Measurements from ENCODE around the gene TSPAN9. TPM values are rescaled to one million over a fixed set of nuclear protein-coding genes. Genes with fewer than 3 reads are reported as not detected.

Gene TSPAN9
- total RNA-seq, 2 experiments from 2014 or later: 0.07 TPM; not detected in 1

DNA sequence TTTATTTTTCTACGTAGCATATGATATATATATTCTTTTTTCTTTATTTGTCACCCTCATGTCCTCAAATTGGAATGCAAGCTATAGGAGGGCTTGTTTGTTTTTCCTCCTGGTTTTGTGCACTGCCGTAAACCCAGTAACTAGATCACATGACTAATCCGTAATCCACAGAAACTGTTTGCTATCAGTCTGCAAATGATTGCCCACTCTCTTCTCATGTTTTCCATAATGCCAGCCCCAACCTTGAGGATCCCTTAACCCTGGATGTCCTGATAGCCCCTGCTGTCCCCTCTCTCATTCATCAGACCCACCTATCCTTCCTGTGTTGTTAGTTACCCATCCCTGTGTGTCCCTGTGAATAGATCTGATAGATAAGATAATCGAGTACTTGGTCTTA is 94.0 kb downstream of the TSPAN9 start:
- H3K27ac Mint-ChIP-seq: no peak overlapping the region
- H3K4me1 Mint-ChIP-seq (ENCODE audit: low read depth): peaks cover 10% of the 10 kb centered on the region
- TF ChIP-seq, protein P1, sequence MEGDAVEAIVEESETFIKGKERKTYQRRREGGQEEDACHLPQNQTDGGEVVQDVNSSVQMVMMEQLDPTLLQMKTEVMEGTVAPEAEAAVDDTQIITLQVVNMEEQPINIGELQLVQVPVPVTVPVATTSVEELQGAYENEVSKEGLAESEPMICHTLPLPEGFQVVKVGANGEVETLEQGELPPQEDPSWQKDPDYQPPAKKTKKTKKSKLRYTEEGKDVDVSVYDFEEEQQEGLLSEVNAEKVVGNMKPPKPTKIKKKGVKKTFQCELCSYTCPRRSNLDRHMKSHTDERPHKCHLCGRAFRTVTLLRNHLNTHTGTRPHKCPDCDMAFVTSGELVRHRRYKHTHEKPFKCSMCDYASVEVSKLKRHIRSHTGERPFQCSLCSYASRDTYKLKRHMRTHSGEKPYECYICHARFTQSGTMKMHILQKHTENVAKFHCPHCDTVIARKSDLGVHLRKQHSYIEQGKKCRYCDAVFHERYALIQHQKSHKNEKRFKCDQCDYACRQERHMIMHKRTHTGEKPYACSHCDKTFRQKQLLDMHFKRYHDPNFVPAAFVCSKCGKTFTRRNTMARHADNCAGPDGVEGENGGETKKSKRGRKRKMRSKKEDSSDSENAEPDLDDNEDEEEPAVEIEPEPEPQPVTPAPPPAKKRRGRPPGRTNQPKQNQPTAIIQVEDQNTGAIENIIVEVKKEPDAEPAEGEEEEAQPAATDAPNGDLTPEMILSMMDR (IDR thresholded peaks at IDR 0.05): no peak
- ATAC-seq (no peak), DNase-seq (no peak)
- no peaks in the 10 kb centered on the region for H3K36me3 Mint-ChIP-seq (ENCODE audit: low read depth)
- POLR2A ChIA-PET: no interaction called here
- H3K9me3 Mint-ChIP-seq: no peaks in the 10 kb centered on the region
- H3K27me3 Mint-ChIP-seq: peaks cover 7% of the 10 kb centered on the region
- CTCF ChIA-PET: no interaction called here
- intact Hi-C loops (cut with micrococcal nuclease): no loop called here
- no peak overlapping the region for H3K4me3 Mint-ChIP-seq

DNA sequence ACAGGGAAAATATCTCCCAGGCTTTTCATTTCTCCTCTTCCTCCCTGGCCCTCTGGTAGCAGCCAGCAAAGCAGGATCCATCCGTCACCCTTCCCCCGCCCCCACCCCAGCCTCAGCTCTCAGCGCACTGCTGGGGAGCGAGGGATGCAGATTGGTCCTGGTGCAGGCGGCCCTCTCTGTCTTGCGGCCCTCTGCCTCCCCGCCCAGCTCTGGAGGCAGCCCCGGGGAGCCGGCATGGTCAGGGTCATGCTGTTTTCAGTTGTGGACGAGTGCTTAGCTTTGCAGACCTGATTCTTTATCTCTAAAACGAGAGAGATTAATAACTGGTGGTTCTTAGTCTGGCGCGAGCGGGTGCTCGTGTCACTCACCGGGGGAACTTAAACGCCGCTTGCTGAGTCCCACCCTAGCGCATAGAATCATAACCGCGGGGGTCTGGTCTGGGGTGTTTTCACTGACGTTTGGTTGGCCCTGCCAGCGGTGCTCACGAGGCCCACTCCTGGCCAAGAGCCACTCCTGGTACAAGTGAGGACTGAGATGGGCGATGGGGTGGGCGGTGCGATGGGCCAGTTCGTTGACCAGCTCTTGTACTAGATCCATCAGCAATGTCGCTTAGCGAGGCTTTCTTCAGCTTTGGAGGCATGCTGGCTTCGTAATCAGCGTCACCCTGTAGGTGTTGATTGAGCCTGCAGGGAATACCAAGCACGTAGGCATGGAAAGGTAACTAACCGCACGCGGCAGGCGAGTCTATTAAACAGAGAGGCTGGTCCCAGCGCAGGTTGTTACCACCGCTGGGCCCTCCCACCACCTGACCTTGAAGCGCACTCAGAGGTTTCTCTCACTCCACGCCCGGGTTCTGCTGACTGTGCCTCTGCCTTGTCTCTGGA is 95.2 kb downstream of the TSPAN9 start:
- CTCF ChIA-PET: interaction anchor here (1.3 to 2.1 kb wide), 2 partner anchors 19 to 103 kb away, joined by 3 to 6 read pairs; no protein-coding TSS in a partner anchor
- H3K27ac Mint-ChIP-seq: no peak overlapping the region
- H3K9me3 Mint-ChIP-seq: no peaks in the 10 kb centered on the region
- POLR2A ChIA-PET: no interaction called here
- H3K4me3 Mint-ChIP-seq: no peak overlapping the region
- DNase-seq: no peak
- H3K36me3 Mint-ChIP-seq (ENCODE audit: low read depth): no peaks in the 10 kb centered on the region
- intact Hi-C loops (cut with micrococcal nuclease): no loop called here
- H3K4me1 Mint-ChIP-seq (ENCODE audit: low read depth): peaks cover 10% of the 10 kb centered on the region
- peaks cover 4% of the 10 kb centered on the region for H3K27me3 Mint-ChIP-seq
- ATAC-seq: no peak
- TF ChIP-seq, protein P1 (IDR thresholded peaks at IDR 0.05): no peak

DNA sequence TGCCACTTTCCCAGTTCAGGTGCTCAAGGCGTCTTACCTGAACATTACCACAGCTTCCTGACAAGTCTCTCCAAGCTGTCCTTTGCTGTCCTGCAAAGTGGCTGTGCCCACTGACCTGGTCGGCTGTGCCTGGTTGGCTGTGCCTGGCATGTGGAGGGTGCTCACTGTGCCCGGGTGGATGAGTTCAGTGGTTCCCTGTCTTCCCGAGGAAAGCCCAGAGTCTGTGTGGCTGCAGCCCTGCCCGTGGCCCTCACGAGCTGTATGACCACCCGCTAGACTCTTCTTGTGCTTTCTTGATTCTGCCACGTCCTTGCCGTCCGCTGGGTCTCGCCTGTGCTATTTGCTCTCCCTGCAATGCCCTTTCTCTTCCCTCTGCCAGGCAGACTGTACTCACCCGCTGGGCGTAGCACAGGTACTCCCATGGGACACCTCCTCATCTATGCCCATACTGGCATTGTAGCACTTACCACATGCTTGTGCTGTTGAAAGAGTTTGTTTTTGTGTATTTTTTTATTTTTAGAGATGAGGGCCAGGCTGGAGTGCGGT is 95.9 kb downstream of the TSPAN9 start:
- H3K4me3 Mint-ChIP-seq: no peak overlapping the region
- intact Hi-C loops (cut with micrococcal nuclease): no loop called here
- peaks cover 4% of the 10 kb centered on the region for H3K27me3 Mint-ChIP-seq
- DNase-seq (no peak), ATAC-seq (no peak)
- TF ChIP-seq, protein P1 (IDR thresholded peaks at IDR 0.05): no peak
- no peaks in the 10 kb centered on the region for H3K36me3 Mint-ChIP-seq (ENCODE audit: low read depth)
- ChIA-PET CTCF (interaction anchor here (1.3 to 2.1 kb wide), 2 partner anchors 20 to 102 kb away, joined by 3 to 6 read pairs; no protein-coding TSS in a partner anchor), POLR2A (no interaction called here)
- peaks cover 10% of the 10 kb centered on the region for H3K4me1 Mint-ChIP-seq (ENCODE audit: low read depth)
- no peak overlapping the region for H3K27ac Mint-ChIP-seq
- H3K9me3 Mint-ChIP-seq: no peaks in the 10 kb centered on the region

DNA sequence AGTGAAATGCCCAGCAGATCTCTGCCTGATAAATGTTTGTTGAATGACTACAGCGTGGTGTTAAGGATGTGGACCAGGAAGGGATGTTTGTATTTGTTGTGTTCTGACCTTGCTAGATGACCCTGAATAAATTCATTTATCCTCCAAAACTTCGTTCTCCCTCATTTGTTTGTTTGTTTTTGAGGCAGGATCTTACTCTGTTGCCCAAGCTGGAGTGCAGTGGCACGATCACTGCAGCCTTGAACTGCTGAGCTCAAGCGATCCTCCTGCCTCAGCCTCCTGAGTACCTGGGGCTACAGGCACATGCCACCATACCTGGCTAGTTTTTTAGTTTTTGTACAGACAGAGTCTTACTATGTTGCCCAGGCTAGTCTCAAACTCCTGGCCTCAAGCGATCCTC is 96.7 kb downstream of the TSPAN9 start:
- Mint-ChIP-seq H3K36me3 (ENCODE audit: low read depth) (no peaks in the 10 kb centered on the region), H3K4me3 (no peak overlapping the region), H3K9me3 (no peaks in the 10 kb centered on the region), H3K27me3 (peaks cover 5% of the 10 kb centered on the region), H3K27ac (no peak overlapping the region), H3K4me1 (ENCODE audit: low read depth) (peaks cover 6% of the 10 kb centered on the region)
- ChIA-PET POLR2A (no interaction called here), CTCF (interaction anchor here (0.9 to 2.1 kb wide), 2 partner anchors 102 to 1970 kb away, joined by 3 to 6 read pairs; no protein-coding TSS in a partner anchor)
- ATAC-seq (no peak), DNase-seq (no peak)
- intact Hi-C loops (cut with micrococcal nuclease): no loop called here
- TF ChIP-seq, protein P1 (IDR thresholded peaks at IDR 0.05): no peak

DNA sequence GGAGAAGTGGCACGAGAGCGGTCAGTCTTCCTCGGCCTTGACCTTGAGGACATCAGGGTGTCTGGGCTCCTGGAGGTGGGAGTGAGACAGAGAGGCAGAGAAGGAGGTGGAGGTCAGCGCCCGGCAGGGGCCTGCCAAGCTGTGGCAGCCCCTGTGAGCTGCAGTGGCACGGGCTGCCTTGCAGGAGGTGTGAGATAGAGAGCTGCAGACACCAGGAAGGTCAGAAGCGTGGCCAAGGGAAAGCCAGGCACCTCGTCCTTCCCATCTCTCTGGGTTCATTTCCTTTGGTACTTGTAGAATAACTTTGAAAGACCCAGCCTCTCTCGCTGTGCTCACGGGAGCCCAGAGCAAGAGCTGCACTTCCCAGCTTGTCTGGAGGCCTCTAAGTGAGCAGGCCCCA is 98.1 kb downstream of the TSPAN9 start:
- Mint-ChIP-seq H3K4me1 (ENCODE audit: low read depth) (no peaks in the 10 kb centered on the region), H3K27me3 (peaks cover 5% of the 10 kb centered on the region), H3K27ac (no peak overlapping the region), H3K36me3 (ENCODE audit: low read depth) (no peaks in the 10 kb centered on the region), H3K4me3 (no peak overlapping the region), H3K9me3 (no peaks in the 10 kb centered on the region)
- intact Hi-C loops (cut with micrococcal nuclease): no loop called here
- POLR2A ChIA-PET: no interaction called here
- CTCF ChIA-PET: interaction anchor here (0.5 kb wide), 1 partner anchor 27 kb away, joined by 3 read pairs; no protein-coding TSS in a partner anchor
- no peak for DNase-seq
- ATAC-seq: no peak
- TF ChIP-seq, protein P1 (IDR thresholded peaks at IDR 0.05): no peak
